ENCODE results near the gene CSMD2. TPM values are rescaled to one million over a fixed set of nuclear protein-coding genes. Genes with fewer than 3 reads are reported as not detected.

CSMD2 gene
- total and polyA plus RNA-seq, 12 donors, result 0.35 to 5.1 (median 1.5) TPM

DNA sequence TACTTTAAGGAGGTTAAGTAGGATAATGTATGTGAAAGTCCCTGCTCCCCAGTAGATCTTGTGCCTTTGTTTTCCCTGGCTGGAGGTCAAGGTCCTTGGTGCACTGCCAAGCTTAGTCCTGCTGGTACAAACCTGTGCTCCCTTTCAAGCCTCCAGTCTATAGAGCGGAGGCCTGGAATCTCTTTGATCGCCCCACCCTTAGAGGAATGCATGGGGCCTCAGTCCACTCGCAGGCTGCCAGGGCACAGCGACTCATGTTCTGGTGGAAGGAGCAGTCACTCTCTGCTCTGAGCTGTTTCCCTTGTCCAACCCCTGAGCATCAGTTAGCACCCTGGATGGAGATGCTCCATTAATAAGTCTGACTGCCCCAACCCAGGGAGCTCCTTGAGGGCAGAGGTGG, 179.4 kb downstream of the CSMD2 start:
- no peak overlapping the region for H3K4me3 ChIP-seq
- H3K9me3 ChIP-seq (replicated peaks in 1 of 3), result no peaks in the 10 kb centered on the region
- no peak overlapping the region for H3K27ac ChIP-seq
- WGBS, 4 donors, result 60 to 97% (median 86%) methylated on average over 1 to 4 of the region's 4 CpGs
- TF ChIP-seq POLR2A (IDR thresholded peaks at IDR 0.05), result no peak
- TF ChIP-seq, protein P1, sequence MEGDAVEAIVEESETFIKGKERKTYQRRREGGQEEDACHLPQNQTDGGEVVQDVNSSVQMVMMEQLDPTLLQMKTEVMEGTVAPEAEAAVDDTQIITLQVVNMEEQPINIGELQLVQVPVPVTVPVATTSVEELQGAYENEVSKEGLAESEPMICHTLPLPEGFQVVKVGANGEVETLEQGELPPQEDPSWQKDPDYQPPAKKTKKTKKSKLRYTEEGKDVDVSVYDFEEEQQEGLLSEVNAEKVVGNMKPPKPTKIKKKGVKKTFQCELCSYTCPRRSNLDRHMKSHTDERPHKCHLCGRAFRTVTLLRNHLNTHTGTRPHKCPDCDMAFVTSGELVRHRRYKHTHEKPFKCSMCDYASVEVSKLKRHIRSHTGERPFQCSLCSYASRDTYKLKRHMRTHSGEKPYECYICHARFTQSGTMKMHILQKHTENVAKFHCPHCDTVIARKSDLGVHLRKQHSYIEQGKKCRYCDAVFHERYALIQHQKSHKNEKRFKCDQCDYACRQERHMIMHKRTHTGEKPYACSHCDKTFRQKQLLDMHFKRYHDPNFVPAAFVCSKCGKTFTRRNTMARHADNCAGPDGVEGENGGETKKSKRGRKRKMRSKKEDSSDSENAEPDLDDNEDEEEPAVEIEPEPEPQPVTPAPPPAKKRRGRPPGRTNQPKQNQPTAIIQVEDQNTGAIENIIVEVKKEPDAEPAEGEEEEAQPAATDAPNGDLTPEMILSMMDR (IDR thresholded peaks at IDR 0.05), result no peak
- H3K4me1 ChIP-seq (replicated peaks in 1 of 2), result peaks cover 0 to 8% of the 10 kb centered on the region in 2 donors
- intact Hi-C loops (cut with DNase I), result no loop called here
- DNase-seq, result peak in 1 of 7 donors; percentile 5
- H3K36me3 ChIP-seq (replicated peaks in 1 of 2), result no peaks in the 10 kb centered on the region
- no peaks in the 10 kb centered on the region for H3K27me3 ChIP-seq

DNA sequence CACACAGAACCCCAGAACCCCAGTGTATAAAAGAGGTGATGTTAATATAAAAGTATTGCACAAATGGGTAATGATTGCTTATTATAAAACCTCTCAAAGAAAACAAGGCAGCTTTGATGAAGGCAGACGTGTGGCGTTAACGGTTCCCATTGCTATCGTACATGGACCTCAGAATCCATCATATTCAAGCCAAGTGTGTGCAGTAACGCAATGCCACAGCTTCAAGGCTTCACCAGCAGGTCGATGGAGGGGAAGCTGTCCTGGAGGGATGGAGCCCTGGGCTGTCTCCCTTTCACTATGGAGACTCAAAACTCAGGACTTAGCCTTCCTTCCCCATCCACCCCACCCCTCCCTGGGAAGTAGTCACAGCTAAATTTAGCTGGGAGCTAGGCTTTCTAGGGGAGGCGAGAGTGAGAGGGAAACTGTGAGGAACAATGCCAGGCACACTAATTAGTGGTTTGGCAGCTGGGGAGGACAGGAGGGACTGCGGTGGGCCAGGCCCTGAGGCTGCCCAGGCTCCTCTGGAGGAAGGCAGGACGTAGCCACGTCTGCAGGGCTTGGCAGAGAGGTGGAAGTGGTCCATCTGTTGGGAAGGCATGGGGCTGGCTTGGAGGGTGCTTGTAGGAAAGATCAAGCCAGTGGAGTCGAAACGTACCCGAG, 180.0 kb downstream of the CSMD2 start:
- Histone ChIP-seq H3K36me3 (replicated peaks in 1 of 2) (no peaks in the 10 kb centered on the region), H3K4me1 (replicated peaks in 1 of 2) (peaks cover 0 to 8% of the 10 kb centered on the region in 2 donors), H3K27me3 (no peaks in the 10 kb centered on the region), H3K27ac (no peak overlapping the region), H3K4me3 (no peak overlapping the region), H3K9me3 (replicated peaks in 1 of 3) (no peaks in the 10 kb centered on the region)
- 76 to 82% (median 80%) methylated on average over 12 to 13 of the region's 13 CpGs for WGBS, 4 donors
- intact Hi-C loops (cut with DNase I), result no loop called here
- TF ChIP-seq POLR2A (IDR thresholded peaks at IDR 0.05), result no peak
- TF ChIP-seq, protein P1 (IDR thresholded peaks at IDR 0.05), result no peak
- DNase-seq, result no peak

DNA sequence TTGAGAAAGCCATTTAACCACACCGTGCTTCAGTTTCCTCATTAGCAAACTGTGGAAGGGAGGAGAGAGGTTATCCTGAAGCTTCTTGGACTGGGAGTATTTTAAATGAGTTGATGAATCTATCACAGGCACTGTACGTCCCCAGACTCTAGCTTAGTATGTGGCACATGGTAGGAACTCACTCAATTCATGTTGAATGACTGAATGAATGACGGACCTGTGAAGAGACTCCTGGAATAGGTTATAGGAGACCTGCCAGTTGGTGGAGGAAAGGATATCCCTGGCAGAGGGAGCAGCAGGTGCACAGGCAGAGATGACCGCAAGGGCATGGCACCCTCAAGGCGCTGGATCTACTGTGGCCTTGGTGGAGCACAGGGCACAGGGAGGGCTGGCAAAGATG, 182.6 kb downstream of the CSMD2 start:
- Histone ChIP-seq H3K4me3 (no peak overlapping the region), H3K27ac (no peak overlapping the region), H3K9me3 (replicated peaks in 1 of 3) (no peaks in the 10 kb centered on the region), H3K27me3 (no peaks in the 10 kb centered on the region), H3K36me3 (replicated peaks in 1 of 2) (no peaks in the 10 kb centered on the region), H3K4me1 (replicated peaks in 1 of 2) (peaks cover 0 to 8% of the 10 kb centered on the region in 2 donors)
- intact Hi-C loops (cut with DNase I), result no loop called here
- no peak for TF ChIP-seq POLR2A (IDR thresholded peaks at IDR 0.05)
- TF ChIP-seq, protein P1 (IDR thresholded peaks at IDR 0.05), result no peak
- WGBS, 4 donors, result 84 to 91% (median 88%) methylated on average over 5 of the region's 5 CpGs
- DNase-seq, result no peak

DNA sequence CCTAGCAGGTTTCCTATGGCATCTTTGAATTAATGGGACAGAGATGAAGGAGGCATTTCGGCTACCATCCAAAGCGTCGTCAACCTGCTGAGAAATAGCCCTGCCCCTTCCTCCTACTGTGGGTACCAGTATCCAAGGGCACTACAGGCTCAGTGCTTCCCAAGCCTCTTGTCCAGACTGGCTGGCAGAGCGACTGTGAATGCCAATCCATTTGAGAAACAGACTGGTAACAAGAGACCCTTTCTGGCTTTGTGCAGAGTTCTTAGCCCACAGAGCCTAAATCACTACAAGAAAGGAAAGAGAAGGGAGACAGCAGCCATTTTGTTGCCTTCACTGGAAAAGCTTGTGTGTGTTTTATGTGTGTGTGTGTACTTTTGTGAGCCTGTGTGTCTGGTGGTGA, 185.7 kb downstream of the CSMD2 start:
- intact Hi-C loops (cut with DNase I), result no loop called here
- no peak overlapping the region for H3K27ac ChIP-seq
- no peak for DNase-seq
- H3K9me3 ChIP-seq (replicated peaks in 1 of 3), result no peaks in the 10 kb centered on the region
- no peak overlapping the region for H3K4me3 ChIP-seq
- H3K4me1 ChIP-seq (replicated peaks in 1 of 2), result no peaks in the 10 kb centered on the region
- H3K27me3 ChIP-seq, result no peaks in the 10 kb centered on the region
- TF ChIP-seq, protein P1 (IDR thresholded peaks at IDR 0.05), result no peak
- no peak for TF ChIP-seq POLR2A (IDR thresholded peaks at IDR 0.05)
- H3K36me3 ChIP-seq (replicated peaks in 1 of 2), result no peaks in the 10 kb centered on the region
- 79 to 84% (median 81%) methylated on average over 3 to 4 of the region's 4 CpGs for WGBS, 4 donors
